K562 (cell line): ENCODE results near the gene CARM1. TPM values are rescaled to one million over a fixed set of nuclear protein-coding genes. Genes with fewer than 3 reads are reported as not detected.

ENCODE experiments used
- ADNP ChIP-seq: fragments of 200-800 bp; sonication (Bioruptor generic); IDR thresholded peaks from 2 replicates; pipeline ENCODE4 v1.6.1; 2016; ENCODE audit warnings: missing genetic modification characterization, missing compliant biosample characterization
- CREBBP ChIP-seq: IDR thresholded peaks from one replicate; pipeline ENCODE4 v1.6.1; 2012; ENCODE audit warnings: low read depth, mild to moderate bottlenecking, control low read depth, inconsistent platforms, low read length
- FOXA3 ChIP-seq, 2 experiments: fragments of 450-650 bp in 1 of 2; sonication (generic) in 1 of 2; formaldehyde crosslinking; IDR thresholded peaks in 1 of 2; conservative IDR thresholded peaks in 1 of 2; 2 replicates each; pipeline versions ENCODE4 v1.4.0 to v1.8.0; 2020 to 2022; ENCODE audit warnings: mild to moderate bottlenecking in 2 of 2, missing genetic modification reagents in 1 of 2
- IRF9 ChIP-seq: fragments of 450-650 bp; IDR thresholded peaks from 2 replicates; pipeline ENCODE4 v1.6.1; 2016; ENCODE audit warnings: missing biosample characterization, missing genetic modification characterization
- TRIM28 ChIP-seq: fragments of 450-650 bp; IDR thresholded peaks from 2 replicates; pipeline ENCODE4 v1.6.1; 2017
- ZBTB11 ChIP-seq, 3 experiments: fragments of 200-800 bp in 1 of 3; fragments of 250-450 bp in 1 of 3; fragments of 450-650 bp in 1 of 3; sonication (Bioruptor Pico) in 1 of 3; sonication (Bioruptor generic) in 1 of 3; formaldehyde crosslinking in 1 of 3; IDR thresholded peaks; 2 replicates each; pipeline versions ENCODE4 v1.6.1 to v1.8.0; 2016 to 2022; ENCODE audit warnings: mild to moderate bottlenecking in 2 of 3, missing genetic modification characterization in 2 of 3, missing compliant biosample characterization in 1 of 3, moderate library complexity in 1 of 3
- ZBTB40 ChIP-seq, 2 experiments: fragments of 450-650 bp in 1 of 2; sonication (generic) in 1 of 2; formaldehyde crosslinking in 1 of 2; IDR thresholded peaks; 2 replicates each; pipeline versions ENCODE4 v1.7.1 to v1.9.0; 2016 to 2022; ENCODE audit warnings: inconsistent platforms in 1 of 2, mild to moderate bottlenecking in 1 of 2, missing genetic modification reagents in 1 of 2
- ZKSCAN8 ChIP-seq: fragments of 200-800 bp; sonication (Bioruptor generic); IDR thresholded peaks from 2 replicates; pipeline ENCODE4 v1.6.1; 2016; ENCODE audit warnings: missing genetic modification characterization, missing compliant biosample characterization
- ZNF146 ChIP-seq: IDR thresholded peaks from one replicate; pipeline ENCODE4 v1.6.1; 2018; ENCODE audit warnings: missing compliant biosample characterization; ENCODE audit not compliant: unreplicated experiment
- ZNF589 ChIP-seq: fragments of 200-800 bp; sonication (Bioruptor generic); IDR thresholded peaks from 2 replicates; pipeline ENCODE4 v1.6.1; 2016; ENCODE audit warnings: low read depth, missing genetic modification characterization, missing compliant biosample characterization
- polyA plus RNA-seq, 8 experiments: library from polyadenylated mRNA; depleted of rRNA in 4 of 8; stranded (reverse) in 5 of 8; unstranded in 3 of 8; fragments of >200 nt; fragmentation: Nextera tagmentation in 2 of 8; fragmentation: Illumina TruSeq in 1 of 8; extraction: Ambion mirVana in 2 of 8; extraction: Trizol in 1 of 8; gene quantifications; 2 replicates each; pipeline versions ENCODE4 v1.2.1 to v1.2.3, GENCODE V29; 2011 to 2014; ENCODE audit warnings: inconsistent platforms in 1 of 8, missing spikeins in 1 of 8
- total RNA-seq, 7 experiments: library from RNA; depleted of rRNA in 6 of 7; stranded (reverse); fragments of >200 nt in 6 of 7; fragmentation: Illumina TruSeq in 2 of 7; extraction: Trizol in 2 of 7; gene quantifications; 2 replicates each; pipeline versions ENCODE4 v1.2.1 to v1.2.3, GENCODE V29; 2011 to 2021; ENCODE audit warnings: low replicate concordance in 1 of 7

CARM1 gene
- total and polyA plus RNA-seq, 9 of the 15 experiments (the other 6 are each of a cell fraction or from before 2014, with no cell fraction given): 0.36 to 86.0 (median 29.7) TPM

GRCh38 chr19:10839114-10840050 lies 32.0 kb upstream of the CARM1 start (continued):
- no peak for TF ChIP-seq ZBTB40 (IDR thresholded peaks at IDR 0.05)
- TF ChIP-seq ZBTB40 (CRISPR knock-in tag; IDR thresholded peaks at IDR 0.05): no peak
- TF ChIP-seq FOXA3 (CRISPR knock-in tag; conservative IDR thresholded peaks at IDR 0.05 in 1 of 2, IDR thresholded peaks at IDR 0.05 in 1 of 2): no peak
- peak; percentile 92 for TF ChIP-seq ZNF146 (CRISPR knock-in tag)
- peak in 1 of 3 experiments; percentile 61; a peak in 2 of 6 replicates for TF ChIP-seq ZBTB11 (CRISPR knock-in tag; IDR thresholded peaks at IDR 0.05)
- peak; percentile 80; the same call in 1 of the 2 replicates for TF ChIP-seq TRIM28
- 0 out of 2 replicates have a peak, but pooled peaks have one; percentile 42 for TF ChIP-seq ZKSCAN8
- no peak for TF ChIP-seq IRF9
- TF ChIP-seq CREBBP: no peak
- TF ChIP-seq ZNF589: peak; percentile 63; the same call in 1 of the 2 replicates
- TF ChIP-seq ADNP (tag): peak; percentile 91
